Activated T-cell treated with anti-CD3 and anti-CD28 coated beads for 24 hours (primary cell): ENCODE data around the gene IQGAP2.
"Not testable (repeated sequence)": the region's sequence is repeated elsewhere in the genome, so short reads cannot be mapped to it uniquely, and the experiment has no call there.

ENCODE experiments used
- DNase-seq: peaks from one replicate; pipeline ENCODE4 v3.0.0-alpha.2; 2020; ENCODE audit warnings: low read depth

Gene IQGAP2, protein sequence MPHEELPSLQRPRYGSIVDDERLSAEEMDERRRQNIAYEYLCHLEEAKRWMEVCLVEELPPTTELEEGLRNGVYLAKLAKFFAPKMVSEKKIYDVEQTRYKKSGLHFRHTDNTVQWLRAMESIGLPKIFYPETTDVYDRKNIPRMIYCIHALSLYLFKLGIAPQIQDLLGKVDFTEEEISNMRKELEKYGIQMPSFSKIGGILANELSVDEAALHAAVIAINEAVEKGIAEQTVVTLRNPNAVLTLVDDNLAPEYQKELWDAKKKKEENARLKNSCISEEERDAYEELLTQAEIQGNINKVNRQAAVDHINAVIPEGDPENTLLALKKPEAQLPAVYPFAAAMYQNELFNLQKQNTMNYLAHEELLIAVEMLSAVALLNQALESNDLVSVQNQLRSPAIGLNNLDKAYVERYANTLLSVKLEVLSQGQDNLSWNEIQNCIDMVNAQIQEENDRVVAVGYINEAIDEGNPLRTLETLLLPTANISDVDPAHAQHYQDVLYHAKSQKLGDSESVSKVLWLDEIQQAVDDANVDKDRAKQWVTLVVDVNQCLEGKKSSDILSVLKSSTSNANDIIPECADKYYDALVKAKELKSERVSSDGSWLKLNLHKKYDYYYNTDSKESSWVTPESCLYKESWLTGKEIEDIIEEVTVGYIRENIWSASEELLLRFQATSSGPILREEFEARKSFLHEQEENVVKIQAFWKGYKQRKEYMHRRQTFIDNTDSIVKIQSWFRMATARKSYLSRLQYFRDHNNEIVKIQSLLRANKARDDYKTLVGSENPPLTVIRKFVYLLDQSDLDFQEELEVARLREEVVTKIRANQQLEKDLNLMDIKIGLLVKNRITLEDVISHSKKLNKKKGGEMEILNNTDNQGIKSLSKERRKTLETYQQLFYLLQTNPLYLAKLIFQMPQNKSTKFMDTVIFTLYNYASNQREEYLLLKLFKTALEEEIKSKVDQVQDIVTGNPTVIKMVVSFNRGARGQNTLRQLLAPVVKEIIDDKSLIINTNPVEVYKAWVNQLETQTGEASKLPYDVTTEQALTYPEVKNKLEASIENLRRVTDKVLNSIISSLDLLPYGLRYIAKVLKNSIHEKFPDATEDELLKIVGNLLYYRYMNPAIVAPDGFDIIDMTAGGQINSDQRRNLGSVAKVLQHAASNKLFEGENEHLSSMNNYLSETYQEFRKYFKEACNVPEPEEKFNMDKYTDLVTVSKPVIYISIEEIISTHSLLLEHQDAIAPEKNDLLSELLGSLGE (N-terminal part only)

DNA sequence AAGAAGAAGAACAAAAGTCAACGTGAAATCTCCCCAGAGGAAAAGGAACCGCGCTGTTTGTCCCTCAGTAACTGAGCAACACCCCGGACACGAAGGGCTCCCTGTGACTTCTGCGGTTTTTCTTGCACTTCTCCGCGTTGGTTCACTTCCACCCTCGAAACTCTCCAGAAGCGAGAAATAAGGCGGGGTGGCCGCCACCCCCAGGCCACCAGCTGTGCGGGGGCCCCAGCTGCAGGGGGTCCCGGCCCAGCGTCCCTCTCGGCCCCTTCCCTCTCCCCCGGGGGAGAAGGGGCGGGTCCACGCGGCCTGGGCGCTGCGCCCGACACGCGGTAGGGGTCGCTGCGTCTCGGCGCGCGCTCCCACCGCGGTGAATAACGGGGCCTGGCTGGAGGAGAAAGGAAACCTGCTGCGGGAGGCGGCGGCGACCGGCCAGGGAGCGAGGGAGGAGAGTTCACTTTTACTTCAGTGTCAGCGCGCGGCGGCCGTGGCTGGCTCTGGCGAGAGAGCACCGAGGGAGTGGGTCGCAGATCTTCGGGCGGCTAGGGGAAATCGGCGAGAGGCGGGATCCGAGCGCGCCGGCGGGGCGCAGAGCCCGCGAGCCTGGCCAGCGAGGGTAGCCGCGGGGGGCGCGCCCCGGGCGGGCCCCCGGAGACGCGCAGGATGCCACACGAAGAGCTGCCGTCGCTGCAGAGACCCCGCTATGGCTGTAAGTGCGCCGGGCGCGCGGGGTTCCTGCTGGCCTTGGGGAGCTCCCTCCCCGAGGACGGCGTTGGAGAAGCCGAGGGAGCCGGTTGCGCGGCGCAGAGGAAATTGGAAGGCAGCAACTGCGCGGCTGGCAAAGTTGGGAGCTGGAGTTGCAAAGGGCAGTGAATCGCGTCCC is at the start of gene IQGAP2:
IQGAP2 (plus strand) TSS at position 400 of the 880 bp plus-strand sequence; CDS start at position 661, 261 bp downstream.
- DNase-seq: peak; percentile 75

DNA sequence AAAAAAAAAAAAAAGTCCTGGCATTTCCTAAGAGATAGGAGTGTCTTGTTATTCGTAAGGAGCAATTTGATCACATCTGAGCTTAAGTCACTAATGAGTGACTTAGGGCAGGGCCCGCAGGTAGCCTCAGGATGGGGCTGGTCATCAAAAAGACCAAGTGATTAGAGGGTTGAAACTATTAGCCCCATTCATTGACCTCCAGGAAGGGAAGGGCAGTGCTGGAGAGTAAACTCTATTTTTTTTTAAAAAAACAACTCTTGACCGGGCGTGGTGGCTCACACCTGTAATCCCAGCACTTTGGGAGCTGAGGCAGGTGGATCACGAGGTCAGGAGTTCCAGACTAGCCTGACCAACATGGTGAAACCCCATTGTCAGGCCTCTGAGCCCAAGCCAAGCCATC is 46.2 kb upstream of the IQGAP2 start:
- DNase-seq: no peak

DNA sequence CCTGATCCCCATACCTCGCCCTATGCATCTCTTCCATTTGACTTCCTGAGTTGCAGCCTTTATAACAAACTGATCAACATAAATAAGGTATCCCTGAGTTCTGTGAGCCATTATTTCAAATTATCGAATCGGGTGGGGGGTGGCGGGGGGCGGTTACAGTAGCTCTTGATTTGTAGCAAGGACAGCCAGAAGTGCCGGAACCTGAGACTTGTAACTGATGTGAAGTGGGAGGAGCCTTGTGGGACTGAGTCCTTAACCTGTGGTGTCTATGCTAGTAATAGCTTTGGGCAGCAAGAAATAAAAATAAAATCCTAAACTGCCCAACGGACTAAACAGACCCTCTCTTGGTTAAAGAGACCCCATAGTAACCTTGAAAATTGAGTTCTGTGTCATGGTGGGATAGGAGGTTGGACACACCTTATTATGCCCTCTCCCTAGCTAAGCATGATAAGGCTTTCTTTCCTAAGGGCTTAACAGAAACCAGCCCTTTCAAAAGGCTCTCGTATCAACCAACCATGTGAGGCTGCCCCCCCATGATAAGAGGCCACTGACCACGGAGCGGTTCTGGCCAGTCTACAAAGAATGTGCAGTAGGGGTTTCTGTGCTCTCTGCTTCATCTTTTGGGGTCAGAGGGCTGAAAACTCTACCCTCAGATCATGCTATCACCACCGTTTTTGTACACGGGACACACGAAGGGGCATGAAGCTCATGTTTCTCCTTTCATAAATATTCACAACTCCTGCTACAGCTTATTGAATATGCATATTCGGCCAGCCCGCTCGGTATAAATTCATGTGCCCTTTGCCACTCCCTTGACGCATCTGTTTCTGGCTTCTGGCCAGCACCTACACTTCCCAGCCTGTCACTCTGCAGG is 39.5 kb upstream of the IQGAP2 start:
- no peak for DNase-seq

DNA sequence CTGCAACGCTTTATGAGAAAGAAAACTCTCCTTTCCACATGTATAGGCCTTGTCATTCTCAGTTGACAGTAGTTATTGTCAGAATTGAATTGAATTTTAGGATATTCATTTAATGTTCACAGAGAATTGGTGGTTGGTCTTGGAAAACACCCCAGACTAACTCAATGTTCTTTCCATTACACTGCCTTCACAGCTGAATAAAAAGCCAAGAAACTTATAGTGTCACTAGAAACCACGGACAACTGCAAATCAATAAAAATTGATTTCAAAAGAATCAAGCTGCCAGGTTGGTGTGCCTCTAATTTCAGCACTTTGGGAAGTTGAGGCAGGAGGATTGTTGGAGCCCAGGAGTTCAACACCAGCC is 38.9 kb upstream of the IQGAP2 start:
- DNase-seq: no peak

DNA sequence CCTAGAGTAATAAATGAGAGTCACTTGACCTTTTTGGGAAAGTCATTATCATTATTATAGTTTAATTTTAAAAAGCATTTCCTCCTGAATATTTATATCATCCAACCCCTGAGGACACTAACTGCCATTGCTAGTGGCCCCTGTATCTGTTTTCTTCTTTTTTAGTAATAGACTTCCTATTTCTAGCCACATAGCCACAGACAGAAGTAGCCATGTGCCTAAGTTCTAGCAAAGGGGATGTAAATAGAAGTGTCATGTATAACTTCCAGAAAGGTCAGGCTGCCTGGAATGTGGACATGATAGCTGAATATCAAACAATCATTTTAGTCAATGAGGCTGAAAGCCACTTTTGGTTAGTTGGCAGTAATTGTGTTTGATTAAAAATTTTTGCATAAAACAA is 37.5 kb upstream of the IQGAP2 start:
- DNase-seq: no peak

DNA sequence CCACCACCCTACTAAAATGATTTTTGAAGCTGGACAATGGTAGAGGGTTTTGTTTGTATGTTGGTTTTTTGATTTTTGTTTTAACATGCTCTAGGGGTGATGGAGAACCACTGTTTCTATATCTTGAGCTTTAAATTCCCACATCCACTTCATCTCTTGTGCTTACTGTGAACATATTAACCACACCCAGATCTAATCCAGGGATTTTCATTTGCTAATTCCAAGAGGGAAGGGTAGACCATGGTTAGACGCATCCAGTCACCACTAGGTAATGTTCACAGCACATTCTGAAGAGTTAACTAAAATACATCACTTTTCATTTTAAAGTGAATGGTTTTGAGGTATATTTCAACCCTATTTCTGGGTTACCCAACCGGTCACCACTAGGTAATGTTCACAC is 36.5 kb upstream of the IQGAP2 start:
- DNase-seq: no peak

DNA sequence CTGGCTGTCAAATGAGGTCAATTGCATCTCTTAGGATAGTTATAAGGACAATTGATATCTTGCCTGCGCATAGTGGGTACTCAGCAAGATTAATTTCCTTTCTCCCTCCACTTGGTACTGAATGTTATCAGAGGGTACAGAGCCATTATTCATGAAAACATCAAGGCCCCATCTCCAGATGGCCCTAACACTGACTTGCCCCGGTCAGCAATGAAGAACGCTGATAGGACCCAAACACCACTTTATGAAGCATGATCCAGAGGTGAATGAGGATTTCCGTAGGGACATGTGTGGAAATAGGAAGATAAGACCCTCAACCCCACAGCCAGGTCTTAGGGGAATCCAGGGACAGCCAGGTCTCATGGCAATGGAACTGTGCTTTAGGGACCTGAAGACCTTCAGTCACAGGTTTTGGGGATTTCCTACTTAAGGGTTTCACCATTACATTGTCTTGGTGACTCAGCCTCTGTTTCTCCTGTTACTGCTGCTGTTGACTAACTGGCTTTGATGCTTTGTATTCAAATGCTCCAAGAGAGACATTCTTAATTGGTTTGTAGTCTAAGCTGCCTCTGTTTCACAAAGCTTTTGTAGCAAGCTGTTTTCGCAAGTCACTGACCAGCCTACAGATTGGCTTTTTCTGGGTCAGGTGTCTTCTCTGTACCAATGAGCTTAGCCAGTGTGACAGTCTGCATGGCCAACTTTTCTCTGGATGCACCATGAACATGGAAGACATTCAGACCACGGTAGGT is 35.3 kb upstream of the IQGAP2 start:
- DNase-seq: peak; percentile 9

DNA sequence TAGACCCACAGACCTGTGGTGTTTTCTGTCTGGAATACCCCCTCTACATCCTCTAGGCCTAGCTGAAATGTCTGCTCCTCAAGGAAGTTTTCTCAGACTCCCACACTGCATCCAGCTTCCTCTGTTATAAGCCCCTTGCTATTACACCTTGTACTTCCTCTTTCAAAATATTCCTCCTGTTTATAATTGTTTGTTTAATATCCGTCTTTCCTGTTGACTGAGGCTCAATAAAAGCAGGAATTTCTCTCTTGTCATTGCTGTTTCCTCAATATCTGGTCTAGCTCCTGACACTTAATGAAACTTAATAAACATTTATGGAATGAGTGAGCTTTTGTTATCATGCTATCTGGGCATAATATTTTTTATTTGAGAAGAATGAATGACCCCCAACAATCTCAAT is 34.1 kb upstream of the IQGAP2 start:
- no peak for DNase-seq

DNA sequence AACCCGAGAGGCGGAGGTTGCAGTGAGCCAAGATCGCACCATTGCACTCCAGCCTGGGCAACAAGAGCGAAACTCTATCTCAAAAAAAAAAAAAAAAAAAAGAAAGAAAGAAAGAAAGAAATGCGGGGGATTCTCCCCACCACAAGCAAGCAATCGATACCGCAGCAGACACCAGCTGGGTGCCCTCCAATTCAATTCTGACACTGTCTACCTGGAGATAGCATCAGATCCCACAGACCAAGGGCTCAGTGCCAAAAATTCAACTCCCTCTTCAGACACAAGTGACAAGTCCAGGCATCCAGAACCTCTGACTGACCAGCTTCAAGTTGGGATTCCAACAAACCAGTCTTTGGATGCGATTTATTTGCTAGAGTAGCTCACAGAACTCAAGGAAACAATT is 33.4 kb upstream of the IQGAP2 start:
- not testable (repeated sequence) for DNase-seq

DNA sequence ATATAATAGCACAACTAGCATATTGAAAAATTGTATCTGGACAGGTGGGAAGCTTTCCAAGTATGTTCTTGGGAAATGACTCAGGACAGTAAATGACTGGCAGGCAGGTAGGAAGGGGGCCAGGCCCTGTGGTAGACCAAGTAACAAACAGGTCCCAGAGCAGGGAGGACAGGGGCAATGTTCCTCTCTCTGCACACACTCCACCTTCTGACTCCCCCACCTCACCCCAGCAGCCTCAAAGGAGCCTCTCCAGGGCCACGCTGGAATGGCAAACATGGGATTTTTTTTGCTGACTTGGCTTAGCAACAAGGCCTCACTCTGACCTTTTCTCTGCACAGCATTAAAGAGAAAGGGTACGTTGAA is 31.1 kb upstream of the IQGAP2 start:
- DNase-seq: no peak

DNA sequence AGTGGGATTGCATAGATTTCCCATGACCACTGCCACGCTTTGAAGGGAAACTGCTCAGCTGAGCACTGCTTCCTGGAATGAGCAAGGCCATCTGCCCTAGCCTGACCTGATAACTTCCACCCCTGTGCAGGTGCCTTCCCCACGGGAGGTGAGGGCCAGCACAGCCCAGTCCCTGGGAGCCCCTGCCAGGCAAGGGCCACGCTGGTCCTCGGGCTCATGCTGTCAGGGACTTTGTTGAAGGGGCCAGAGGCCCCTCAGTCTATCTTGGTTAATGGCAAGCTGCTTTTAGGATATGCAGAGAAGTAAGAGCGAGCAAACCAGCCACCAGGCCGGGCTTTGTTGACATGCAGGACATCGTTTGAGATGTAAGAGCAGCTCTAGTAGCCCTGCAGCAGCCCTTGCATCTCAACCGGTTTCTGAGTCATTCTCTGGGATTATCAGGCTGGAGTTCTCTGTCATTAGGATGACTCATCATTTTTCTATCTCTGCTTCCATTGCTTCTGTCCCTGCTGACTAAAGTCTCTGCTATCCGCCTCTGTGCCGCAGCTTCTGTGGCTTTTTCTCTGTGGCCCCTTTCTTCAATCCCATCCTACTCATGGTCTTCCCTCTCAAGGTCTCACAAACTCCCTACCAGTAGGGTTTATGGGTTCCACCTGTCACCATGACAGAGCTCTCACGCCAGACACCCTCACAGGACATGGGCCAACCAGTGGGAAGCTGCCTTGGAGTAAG is 30.6 kb upstream of the IQGAP2 start:
- DNase-seq: no peak

DNA sequence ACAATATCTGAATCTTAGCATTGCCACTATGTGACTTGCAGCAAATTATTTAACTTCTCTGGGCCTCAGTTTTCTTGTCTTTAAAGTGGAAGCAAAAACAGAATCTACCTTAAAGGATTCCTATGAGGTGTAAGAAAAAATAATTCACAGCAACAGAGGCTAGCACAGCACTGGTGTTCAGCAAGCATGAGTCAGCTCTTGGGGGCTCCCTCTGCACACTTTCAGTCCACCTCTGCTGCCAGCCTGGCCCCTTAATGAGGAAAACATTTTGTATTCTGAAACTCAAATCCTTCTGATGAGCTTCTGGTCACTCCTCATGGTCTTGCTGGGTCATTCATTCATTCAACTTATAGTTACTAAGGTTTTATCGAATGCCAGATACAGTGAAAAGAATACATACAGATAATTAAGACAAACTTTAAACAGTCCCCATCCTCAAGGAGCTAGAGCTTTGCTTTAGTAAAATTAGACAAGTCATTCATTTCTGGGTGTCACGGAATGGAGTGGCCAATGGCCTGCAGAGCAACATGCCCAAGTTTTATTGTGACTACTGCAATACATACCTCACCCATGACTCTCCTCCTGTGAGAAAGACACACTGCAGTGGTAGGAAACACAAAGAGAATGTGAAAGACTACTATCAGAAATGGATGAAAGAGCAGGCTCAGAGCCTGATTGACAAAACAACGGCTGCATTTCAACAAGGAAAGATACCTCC is 26.8 kb upstream of the IQGAP2 start:
- DNase-seq: no peak

DNA sequence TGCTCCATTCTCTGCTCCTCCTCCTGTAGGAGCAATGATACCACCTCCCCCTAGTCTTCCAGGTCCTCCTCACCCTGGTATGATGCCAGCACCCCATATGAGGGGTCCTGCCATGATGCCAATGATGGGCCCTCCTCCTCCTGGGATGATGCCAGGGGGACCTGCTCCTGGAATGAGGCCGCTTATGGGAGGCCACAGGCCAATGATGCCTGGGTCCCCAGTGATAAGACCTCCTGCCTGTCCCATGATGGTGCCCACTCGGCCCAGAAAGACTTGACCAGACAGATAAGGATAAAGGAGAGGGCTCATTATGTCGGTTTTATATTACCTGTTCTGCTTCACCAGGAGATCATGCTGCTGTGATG is 26.2 kb upstream of the IQGAP2 start:
- DNase-seq: no peak

DNA sequence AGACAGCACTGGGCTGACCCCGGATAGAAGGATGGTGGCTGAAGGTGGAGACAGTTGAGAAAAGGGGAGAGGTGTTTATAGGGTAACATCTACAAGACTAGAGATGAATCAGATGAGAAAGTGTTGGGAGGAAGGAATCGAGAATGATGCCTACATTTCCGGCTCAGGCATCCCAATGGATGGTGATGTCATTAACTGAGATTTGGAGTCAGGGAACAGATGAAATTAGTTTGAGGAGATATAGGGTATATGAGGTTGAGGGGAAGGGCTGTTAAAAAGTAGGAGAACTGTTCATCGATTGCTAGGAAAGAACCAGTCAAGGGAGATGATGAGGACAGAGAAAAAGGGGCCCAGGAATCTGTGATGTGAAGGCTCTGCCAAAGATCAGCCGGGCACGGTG is 24.7 kb upstream of the IQGAP2 start:
- no peak for DNase-seq

DNA sequence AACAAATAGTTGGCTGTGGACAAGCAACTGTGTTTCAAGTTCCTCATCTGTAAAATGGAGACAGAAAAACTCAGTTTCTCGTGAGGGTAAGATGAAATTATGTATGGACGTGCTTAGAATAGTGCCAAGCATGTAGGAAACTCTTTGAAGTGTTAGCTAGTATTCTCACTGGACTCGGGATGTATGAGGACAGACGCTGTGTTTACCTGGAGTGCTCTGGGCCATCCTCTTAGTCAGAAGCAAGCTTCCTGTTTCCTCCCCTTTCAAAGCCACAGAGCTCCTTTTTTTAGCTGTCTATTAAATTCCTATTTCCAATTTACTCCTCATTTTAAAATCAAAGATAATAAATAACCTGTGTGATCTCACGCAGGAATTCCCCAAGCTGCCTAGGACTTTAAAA is 23.8 kb upstream of the IQGAP2 start:
- no peak for DNase-seq

DNA sequence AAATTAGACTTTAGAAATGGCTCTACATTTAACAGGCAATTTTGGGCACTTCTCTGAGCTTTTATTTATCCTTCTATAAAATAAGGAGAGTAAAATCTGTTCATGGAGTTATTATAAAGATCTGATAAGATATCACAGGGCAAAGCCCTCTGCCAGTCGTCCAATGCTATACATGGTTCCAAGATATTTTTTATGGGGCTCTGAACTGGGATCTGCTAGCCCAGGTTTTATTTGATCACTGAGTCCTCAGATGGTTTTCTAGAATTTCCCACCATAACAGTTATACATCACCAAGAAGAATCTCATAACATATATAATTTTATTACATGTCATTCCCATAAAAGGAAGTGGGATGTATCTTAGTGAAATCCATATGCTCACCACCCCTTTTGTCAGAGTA is 23.2 kb upstream of the IQGAP2 start:
- DNase-seq: no peak

DNA sequence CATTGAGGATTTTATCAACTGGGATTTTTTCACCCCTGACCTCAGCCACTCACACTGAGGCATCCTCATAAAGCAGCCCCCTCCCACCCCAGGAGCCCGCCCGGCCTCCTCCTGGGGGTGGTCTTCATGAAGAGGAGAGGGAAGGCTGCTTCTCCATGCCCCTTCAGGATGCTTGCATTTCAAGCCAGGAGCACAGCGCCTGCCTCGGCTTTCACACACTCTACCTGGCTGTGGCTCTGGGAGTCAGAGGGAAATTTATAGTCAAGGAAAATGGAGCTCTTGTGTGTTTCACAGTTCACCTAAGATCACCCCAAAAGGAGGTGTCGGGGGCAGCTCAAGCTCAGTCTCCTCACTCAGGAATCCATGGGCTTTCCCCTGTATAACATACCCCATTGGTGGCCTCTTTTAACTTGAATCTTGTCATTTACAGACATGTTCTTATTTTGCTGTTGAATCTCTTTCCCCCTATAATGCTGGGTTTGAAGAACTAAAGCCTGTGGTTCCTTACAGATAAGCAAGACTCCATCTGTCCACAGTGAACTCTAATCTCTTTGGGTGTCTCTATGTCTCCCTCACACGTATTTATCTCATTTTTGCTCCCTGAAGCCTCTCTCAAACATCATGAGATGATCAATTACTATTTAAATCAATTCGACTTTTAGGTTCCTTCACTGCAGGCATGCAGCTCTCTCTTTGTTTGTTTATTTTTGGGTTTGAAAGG is 22.6 kb upstream of the IQGAP2 start:
- DNase-seq: no peak
